COLO668 (cell line): ENCODE measurements around the gene PRR5L.
"Not testable (repeated sequence)": the region's sequence is repeated elsewhere in the genome, so short reads cannot be mapped to it uniquely, and the experiment has no call there.

Experiments
- DNase-seq: peaks from one replicate; lab custom pipeline; 2025; ENCODE audit not compliant: unreplicated experiment; lab: John Stamatoyannopoulos, UW

The PRR5L gene

DNA sequence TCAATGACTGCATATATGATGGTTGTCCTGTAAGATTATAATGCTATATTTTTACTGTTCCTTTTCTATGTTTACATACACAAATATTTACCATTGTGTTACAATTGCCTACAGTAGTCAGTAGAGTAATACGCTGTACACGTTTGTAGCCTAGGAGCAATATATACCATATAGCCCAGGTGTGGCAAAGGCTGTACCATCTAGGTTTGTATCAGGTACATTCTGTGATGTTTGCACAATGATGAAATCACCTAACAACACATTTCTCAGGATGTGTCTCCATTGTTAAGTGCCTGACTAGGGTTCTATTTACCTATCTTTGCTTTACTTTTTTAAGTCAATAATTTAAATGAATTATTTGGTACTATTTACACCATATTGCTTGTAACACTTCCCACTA is 21.9 kb downstream of the PRR5L start:
- DNase-seq, result peak; percentile 7

DNA sequence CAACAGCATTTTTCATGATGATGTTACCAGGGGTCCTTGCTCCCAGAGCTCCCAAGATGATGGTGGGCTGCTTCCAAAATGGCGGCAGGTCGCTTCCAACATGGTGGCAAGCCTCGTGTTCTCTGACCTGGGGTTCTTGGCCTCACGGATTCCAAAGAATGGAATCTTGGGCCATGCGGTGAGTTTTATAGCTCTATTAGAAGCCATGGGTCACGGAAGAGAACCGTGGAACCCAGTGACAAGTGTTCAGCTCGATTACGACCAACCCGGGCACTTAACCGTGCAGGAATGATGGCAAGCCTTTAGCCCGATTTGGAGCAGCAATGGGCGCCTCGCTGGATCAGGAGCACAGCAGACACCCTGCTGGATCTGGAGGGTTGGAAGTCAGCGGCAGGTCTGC is 28.9 kb downstream of the PRR5L start:
- DNase-seq, result not testable (repeated sequence)

DNA sequence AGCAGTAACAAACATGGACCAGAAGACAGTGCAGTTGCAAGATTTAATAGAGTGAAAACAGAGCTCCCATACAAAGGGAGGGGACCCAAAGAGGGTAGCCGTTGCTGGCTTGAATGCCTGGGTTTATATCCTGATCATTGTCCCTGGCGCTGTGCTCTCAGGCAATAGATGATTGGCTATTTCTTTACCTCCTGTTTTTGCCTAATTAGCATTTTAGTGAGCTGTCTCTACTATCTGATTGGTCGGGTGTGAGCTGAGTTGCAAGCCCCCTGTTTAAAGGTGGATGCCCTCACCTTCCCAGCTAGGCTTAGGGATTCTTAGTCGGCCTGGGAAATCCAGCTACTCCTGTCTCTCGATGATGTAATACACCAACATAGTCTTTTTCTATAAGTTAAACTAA is 29.3 kb downstream of the PRR5L start:
- DNase-seq, result not testable (repeated sequence)

DNA sequence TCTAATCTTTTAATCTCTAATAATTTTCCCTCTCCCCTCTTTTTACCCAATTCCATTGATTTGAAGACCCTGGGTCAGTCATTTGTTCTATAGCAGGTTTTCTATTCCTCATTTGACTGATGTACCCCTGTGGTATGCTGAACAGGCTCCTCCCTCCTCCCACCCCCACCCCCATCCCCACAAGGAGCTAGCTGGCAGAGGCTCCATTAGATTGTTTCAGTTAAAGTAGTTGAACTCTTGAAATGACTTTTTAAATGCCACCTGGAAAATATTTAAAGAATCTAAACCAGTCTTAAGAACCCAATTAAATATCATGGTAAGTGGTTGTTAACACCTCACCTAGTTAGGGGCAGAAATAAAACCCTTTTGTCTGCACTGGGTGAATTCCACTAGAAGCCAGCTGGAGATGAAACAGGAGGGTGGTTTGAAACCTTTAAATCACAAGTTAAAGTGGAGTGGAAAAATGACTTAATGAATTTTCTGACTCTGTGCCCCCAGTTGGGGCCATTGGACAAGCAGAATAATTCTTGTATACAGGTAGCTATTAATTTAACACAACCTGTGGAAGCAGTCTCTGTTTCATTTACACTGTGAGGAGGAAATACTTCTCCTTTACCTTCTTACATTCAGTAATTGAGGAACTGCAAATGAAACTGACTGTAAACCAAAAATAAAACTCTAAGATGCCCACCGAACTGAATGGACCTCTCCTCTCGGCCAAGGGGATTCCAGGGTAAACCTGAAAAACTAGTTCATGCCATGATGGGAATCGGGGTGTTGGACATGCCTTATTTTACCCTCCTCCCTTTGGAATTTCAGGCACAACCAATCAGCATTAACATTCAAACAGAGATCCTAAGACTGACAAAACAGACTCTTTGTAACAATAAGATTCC is 30.7 kb downstream of the PRR5L start:
- no peak for DNase-seq

DNA sequence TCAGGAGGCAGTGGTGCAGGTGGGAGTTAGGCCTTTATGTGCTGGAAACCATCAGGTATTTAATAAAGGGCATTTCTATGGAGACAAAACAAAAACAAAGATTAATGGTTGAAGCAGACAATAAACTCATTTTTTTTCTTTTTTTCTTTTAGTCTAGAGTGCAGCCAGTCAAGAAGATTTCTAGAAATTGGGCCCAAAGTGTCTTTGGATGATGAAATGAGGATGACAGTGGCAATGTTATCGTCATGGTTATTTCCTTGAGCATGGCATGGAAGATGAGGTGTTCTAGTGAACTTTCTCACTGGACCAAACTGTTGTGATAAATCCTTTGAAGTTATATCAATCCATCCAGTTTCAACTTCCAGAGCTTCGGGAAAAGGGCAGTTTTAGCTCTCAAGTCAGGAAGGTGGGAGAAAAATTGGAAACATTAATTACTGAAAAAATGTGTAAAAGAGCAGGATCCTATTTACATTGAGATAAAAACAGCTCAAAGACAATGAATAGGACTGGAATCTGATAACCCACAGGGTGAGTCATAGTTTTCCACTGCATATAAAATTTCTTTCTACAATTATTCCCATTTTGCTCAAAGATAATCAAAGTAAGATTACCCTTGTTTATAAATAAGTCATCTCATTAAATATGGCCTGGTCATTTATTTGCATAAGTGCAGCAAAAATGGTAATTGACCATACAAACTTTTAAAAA is 33.0 kb downstream of the PRR5L start:
- DNase-seq, result no peak

DNA sequence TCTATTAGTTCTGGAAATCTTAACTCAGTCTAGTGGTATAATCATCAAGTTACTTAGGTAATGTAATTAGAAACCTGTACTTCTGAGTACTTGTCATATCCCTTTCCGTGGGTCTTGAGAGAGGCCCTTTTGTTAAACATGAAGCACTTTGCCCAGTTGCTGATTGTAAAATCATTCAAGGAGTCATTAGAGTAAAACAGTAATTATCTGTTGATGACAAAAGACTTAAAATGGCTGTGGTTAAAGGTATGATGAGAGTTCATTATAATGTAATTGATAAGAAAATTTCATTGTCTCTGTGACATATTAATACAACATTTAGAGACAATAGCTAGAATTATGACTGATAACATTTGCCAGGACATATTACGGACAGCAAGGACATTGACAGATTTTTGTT is 34.3 kb downstream of the PRR5L start:
- no peak for DNase-seq

DNA sequence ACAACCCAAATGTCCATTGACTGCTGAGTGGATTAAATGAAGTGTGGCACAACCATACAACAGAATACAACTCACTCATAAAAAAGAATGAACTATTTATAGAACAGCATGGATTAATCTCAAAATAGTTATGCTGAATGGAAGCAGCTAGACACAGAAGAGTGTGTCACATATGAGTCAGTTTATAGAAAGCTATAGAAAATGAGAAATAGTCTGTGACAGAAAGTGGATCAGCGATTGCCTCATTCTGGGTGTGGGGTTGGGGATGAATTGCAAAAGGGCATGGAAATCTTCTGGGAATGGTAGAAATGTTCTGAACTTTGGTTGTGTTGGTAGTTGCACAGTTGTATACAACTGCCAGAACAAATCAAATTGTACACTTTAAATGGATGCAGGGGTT is 37.4 kb downstream of the PRR5L start:
- DNase-seq, result no peak

DNA sequence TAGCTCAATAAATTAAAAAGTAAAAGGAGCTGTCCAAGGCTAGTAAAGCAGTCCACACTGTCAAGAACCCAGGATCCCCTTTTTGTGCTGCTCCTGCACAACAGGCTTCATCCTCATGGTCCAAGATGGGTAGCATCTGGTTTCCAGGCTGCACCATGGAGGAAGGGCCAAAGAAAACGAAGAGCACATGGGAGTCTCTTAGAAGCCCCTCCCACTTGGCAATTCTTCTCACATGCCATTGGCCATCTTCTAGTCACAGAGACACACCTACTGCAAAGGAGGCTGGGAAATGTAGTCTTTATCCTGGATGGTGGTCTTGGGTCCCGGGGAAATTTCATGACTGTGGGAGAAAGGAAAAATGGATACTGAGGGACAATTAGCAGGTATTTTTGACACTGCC is 37.8 kb downstream of the PRR5L start:
- no peak for DNase-seq

DNA sequence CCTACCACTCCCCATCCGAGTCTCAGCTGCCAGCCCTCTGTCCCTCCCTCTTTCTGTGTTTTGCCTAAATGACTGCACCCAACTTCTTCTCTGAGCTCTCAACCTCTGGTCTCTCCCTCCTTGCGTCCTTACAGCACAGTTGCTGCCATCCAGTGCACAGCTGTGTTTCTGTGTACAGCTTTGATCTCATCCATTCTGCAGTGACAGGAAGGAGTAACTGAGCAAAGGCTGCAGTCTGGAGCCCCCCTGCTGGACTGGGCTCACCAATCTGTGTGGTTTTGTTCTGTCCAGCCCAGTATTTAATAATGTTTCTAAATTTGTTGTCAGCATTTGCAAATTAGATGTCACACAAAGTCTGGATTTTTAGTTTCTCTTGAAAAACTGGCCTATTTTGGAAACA is 43.8 kb downstream of the PRR5L start:
- DNase-seq, result no peak

DNA sequence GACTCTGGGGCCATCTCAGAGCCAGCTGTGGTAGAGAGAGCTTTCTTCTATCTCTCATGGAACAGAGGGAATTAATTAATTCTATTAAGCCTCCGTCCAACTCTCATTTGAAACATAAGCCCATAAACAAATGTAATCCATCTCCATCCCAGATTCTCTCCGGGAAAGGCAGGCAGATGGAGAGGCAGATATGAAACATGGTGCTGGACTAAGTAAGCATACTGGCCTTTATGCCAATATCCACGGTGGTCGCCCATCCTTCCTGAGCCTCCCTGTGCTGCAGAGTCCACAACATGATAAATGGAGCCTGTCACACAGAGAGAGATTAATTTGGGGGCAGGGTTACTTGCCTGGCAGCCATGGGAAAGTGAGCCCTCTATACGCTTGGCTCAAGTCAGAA is 44.8 kb downstream of the PRR5L start:
- DNase-seq, result no peak

DNA sequence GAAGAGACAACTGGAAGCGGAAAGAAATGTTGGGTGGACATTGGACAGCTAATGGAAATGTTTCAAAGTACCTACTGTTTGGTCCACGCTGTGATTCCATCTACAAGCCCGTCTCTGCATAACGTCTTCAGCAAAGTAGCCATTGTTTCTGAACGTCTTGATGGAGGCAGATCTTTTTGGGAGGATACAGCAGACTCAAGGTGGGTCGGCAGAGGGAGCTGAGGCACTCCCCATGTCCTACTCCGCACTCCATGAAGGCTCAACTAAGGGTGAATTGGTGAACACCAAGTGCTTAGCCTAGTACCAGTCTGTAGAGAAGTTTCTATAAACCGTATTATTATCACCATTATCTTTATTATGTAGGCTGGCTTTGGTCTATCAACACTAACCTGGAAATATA is 45.8 kb downstream of the PRR5L start:
- no peak for DNase-seq

DNA sequence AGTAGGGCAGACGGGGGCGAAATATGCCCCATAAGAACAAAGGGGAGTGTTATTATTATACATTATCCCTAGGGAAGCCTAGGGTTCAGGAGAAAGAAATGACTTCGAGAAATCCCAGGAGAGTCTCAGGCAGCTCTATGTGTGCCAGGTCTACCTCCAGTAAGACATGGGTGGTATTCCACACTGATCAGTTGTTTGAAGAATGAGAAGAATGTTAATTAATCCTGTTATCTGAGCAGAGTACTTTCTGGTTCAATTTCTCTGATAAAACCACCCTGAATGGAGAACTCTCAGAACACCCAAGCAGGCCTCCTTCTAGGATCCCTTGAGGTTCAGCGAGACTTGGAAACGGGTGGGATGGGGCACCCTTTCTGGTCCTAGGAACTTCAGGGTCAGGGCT is 46.2 kb downstream of the PRR5L start:
- DNase-seq, result no peak

DNA sequence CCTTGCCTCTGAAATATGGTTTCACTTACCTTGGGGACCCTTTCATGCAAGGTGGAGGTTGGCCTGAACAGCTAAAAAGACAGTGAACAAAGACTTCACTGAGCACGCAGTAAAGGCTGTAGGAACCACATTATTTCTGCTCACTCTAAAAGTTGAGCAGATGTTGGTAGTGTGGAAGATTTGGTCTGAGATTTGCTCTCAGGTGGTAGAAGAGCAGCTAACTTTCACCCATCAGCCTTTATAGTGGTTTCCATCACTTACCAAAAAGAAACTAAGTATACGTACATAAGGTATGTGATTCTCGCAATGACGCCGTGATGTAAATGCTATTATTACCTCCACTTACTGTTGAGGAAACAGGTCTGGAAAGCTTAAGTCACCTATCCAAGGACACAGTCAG is 47.3 kb downstream of the PRR5L start:
- DNase-seq, result no peak

DNA sequence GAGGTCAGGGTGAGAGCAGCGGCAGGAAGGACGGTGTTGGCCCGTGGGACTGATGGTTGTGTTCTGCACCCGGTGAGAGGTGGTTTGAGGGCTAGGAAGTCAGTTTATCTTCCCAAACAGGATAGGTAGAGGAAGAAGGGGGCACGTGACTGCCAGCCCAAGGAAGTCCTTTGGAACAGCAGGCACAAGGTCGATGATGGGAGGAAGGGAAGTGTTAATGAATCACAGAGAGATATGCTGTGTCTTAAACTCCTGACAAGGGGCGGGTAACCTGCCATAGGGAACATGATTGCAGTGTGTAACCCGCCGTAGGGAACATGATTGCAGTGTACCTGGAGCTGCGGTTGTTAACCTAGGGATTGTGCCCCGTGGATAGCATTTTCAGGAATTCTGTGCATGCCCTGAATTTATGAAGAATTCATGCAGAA is 49.0 kb downstream of the PRR5L start:
- no peak for DNase-seq

DNA sequence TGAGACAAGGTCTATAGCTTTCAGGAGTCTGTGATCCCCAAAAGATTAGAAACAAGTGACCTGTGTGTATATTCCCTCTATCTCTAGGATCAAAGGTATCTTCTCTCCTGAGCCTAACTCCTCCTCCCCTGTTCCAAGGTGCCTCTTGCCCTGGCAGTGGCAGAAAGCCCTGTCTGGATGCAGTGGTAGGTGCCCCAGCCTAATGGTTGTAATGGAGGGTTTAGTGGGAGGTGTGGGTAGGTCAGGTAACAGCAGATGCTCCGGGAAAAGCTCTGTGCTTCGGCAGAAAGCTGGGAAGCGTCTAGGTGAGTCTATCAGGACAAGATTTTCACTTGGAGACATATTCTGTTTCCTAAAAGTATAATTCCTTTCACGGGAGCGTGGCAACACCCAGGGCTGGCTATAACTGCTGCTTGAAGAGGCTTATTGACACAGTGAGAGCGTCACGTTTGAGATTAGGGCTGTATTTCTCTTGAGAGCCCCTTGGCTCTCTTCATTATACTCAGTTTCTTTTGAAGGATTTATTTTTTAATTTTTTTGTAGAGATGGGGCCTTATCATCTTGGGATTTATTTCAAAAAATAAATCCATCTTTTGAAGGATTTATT is 49.5 kb downstream of the PRR5L start:
- no peak for DNase-seq

DNA sequence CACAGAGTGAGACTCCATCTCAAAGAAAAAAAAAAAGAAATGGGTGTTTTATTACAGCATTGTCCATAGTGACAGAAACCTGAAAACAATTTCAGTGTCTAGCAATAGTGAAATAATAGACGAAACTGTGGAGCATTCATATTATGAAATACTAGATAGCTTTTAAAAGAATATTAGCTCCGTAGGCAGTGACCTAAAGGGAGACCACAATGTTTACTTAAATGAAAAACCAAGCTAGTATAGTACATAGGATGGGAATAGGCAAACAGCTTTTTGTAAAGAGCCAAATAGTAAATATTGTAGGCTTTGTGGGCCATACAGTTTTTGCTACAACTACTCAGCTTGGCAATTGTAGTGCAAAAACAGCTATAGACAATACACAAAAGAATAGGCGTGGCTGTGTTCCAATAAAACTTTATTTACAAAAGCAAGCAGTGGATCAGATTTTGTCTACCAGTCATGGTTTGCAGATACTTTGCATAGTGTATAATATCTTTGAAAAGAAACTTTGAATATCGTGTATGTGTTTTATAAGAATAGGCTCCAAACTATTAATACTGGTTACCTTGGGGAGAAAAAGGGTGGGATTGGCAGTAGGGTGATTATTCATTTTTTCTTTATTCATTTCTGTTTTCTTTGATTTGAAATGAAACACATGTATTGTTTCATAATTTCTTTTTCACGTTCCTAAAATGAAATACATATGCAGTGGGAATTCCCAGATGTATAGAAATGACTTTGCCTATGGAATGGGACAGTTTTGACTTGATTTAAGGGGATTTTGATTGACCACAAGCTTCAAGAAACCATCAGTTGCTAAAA is 50.7 kb downstream of the PRR5L start:
- DNase-seq, result no peak

DNA sequence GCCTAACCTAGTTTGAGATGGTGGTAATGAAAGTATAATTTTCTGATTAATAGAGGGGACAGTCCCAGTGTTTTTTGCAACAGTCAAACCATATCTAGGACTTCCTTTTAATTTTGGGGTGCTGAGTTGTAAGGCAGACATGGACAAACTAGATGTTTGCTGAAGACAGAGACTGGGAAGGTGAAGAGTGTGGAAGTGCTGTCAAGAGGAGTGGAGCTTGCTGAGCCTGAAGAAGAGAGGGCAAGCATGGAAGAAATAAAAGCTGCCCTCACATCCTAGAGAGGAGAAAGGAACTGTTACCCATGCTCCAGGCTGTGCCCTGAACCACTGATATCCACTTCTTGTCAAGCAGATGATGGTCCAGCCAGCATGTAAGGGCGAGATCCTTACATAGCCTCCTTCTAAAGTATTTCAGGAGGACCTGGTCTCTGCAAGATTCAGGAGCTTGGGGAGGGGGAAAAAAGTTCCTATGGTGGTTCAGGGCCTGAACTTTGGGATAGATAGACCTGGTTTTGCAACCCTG is 51.4 kb downstream of the PRR5L start:
- no peak for DNase-seq

DNA sequence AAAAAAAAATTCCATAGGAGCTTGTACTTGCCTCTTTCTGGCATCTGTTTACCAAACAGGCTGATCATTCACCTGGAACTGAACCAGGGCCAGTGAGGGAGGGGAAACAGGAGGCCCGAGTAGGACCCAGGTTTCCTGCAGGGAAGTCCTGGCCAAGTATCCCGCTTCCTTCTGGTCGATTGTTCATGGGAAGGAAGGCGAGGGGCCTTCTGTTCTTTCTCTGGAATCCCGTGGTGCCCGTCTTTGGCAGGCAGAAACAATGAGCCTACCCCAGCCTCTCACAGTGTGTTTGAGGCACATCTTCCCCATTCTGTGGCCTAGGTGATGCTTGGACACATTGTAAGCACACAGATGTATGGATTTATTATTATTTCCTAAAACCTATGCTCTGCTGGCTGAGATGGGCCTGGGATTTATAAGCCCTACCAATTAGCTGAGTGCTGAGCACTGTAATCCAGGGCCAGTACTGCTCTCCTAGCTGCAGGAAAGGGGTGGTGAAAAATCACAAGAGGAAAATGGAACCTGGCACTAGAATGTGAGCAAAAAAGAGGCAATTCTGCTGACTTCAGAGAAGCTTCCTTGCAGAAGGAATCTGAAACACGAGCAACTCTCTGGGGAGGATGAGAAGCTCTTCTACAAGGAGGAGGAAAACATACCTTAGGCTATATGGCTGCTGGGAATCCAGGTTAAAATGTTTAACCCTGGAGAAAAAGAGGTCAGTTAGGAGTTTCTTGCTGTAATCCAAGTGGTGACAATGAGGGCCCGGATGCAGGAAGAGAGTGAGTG is 53.5 kb downstream of the PRR5L start:
- no peak for DNase-seq

DNA sequence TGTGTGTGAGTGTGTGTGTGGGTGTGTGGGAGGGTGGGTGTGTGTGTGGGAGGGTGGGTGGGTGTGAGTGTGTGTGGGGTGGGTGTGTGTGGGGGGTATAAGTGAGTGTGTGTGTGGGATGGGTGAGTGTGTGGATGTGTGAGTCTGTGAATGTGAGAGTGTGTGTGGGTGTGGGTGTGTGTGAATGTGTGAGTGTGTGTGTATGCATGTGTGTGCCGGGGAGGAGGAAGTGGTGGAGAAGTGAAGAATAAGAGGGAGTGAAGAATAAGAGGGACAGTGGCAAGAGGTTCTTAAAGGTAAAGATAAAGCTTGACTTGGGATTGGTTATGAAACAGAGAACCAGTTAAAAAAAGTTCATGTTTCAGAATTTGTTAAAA is 54.0 kb downstream of the PRR5L start:
- no peak for DNase-seq

DNA sequence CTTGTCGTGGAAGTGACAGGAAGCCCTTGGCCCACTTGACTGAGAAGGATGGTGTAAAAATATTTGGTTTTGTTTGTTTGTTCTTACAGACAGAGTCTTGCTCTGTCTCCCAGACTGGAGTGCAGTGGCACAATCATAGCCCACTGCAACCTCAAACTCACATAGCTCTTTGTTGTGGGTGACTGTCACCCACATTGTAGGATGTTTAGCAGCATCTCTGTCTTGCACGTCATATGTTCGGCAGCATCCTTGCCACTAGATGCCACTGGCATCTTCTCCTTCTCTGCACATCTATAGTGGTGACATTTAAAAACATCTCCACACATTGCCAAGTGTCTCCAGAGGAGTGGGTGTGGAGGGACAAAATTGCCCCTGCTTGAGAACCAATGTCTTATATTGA is 56.8 kb downstream of the PRR5L start:
- DNase-seq, result no peak
